Karpas-422 (cell line): ENCODE results near the gene PPA2. TPM values are rescaled to one million over a fixed set of nuclear protein-coding genes. Genes with fewer than 3 reads are reported as not detected.

Source experiments
- DNase-seq: peaks from one replicate; pipeline ENCODE4 v3.0.0-alpha.2; 2015
- H2AFZ ChIP-seq: fragments of 200-600 bp; sonication (generic); 2 replicates; pipeline ENCODE4 v1.6.1; 2014; ENCODE audit warnings: antibody characterized with exemption, low read length, mixed read lengths
- H3K27ac ChIP-seq: fragments of 200-600 bp; sonication (generic); 2 replicates; pipeline ENCODE4 v1.5.1; 2014; ENCODE audit warnings: mild to moderate bottlenecking, low read length, moderate library complexity
- H3K27me3 ChIP-seq: fragments of 200-600 bp; sonication (generic); 2 replicates; pipeline ENCODE4 v1.6.1; 2014; ENCODE audit warnings: low read length, mixed read lengths
- H3K36me3 ChIP-seq: fragments of 200-600 bp; sonication (generic); 2 replicates; pipeline ENCODE4 v1.6.1; 2014; ENCODE audit warnings: low read length, mixed read lengths; ENCODE audit not compliant: insufficient read depth
- H3K4me1 ChIP-seq: fragments of 200-600 bp; sonication (generic); 2 replicates; pipeline ENCODE4 v1.6.1; 2014; ENCODE audit warnings: mild to moderate bottlenecking, low read length, mixed read lengths
- H3K4me2 ChIP-seq: fragments of 200-600 bp; sonication (generic); 2 replicates; pipeline ENCODE4 v1.6.1; 2014; ENCODE audit warnings: low read length, low read depth, mild to moderate bottlenecking; ENCODE audit not compliant: poor library complexity, severe bottlenecking
- H3K4me3 ChIP-seq: fragments of 200-600 bp; sonication (generic); 2 replicates; pipeline ENCODE4 v1.5.1; 2014; ENCODE audit warnings: mild to moderate bottlenecking, antibody characterized with exemption, low read length, mixed read lengths
- H3K79me2 ChIP-seq: fragments of 200-600 bp; sonication (generic); 2 replicates; pipeline ENCODE4 v1.6.1; 2014; ENCODE audit warnings: mild to moderate bottlenecking, low read length, mixed read lengths
- H3K9ac ChIP-seq: fragments of 200-600 bp; sonication (generic); 2 replicates; pipeline ENCODE4 v1.6.0; 2014; ENCODE audit warnings: low read length
- H3K9me2 ChIP-seq: fragments of 200-600 bp; sonication (generic), shearing (Covaris generic); replicated peaks from 2 replicates; pipeline ENCODE4 v1.6.0; 2014; ENCODE audit warnings: mild to moderate bottlenecking, low read length, moderate library complexity; ENCODE audit not compliant: insufficient read depth
- H3K9me3 ChIP-seq: fragments of 300-700, 200-600 bp; sonication (generic); 2 replicates; pipeline ENCODE4 v1.6.1; 2014; ENCODE audit warnings: low read length, mixed read lengths
- H4K20me1 ChIP-seq: fragments of 200-600 bp; sonication (generic); 2 replicates; pipeline ENCODE4 v1.6.1; 2014; ENCODE audit warnings: mild to moderate bottlenecking, antibody characterized with exemption, low read length, low read depth; ENCODE audit not compliant: insufficient read depth
- total RNA-seq: library from RNA; depleted of rRNA; stranded (reverse); fragments of >200 nt; shearing (Covaris generic); gene quantifications from 2 replicates; pipeline ENCODE4 v1.2.3, GENCODE V29; 2014; ENCODE audit warnings: low replicate concordance

PPA2 gene
- total RNA-seq, 1 experiment from 2014 or later, result 176 TPM

DNA sequence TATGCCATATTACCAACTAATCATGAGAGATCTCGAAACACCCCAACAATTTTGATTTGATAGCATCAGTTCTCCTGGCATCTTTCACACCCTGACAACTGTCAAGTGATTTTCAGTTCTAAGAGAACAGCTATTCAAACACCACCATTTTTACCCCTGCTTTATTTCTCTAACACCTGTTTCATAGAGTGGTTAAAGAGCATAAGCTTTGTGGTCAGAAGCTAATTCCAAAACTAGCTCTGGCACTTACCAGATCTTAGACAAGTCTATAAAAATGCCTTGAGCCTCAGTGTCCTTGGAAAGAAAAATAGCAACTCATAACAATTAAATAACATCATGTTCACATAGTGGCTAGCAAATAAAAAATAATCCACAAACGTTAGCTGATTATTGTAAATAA lies 17.9 kb downstream of the PPA2 start:
- no peaks in the 10 kb centered on the region for H3K9me2 ChIP-seq
- no peak overlapping the region for H3K4me3 ChIP-seq
- H3K9me3 ChIP-seq, result no peaks in the 10 kb centered on the region
- H3K36me3 ChIP-seq, result peaks cover 34% of the 10 kb centered on the region
- no peak overlapping the region for H3K9ac ChIP-seq
- H3K27ac ChIP-seq, result no peak overlapping the region
- H3K4me2 ChIP-seq, result no peak overlapping the region
- DNase-seq, result no peak
- H3K27me3 ChIP-seq, result no peaks in the 10 kb centered on the region
- H2AFZ ChIP-seq, result no peak overlapping the region
- no peaks in the 10 kb centered on the region for H4K20me1 ChIP-seq
- H3K79me2 ChIP-seq, result peaks cover 92% of the 10 kb centered on the region
- peaks cover 13% of the 10 kb centered on the region for H3K4me1 ChIP-seq

- Histone ChIP-seq H3K9me3 (no peaks in the 10 kb centered on the region), H3K79me2 (peaks cover 88% of the 10 kb centered on the region), H3K9ac (no peak overlapping the region), H3K36me3 (peaks cover 34% of the 10 kb centered on the region), H2AFZ (no peak overlapping the region), H3K4me1 (peaks cover 13% of the 10 kb centered on the region), H3K9me2 (no peaks in the 10 kb centered on the region), H3K27ac (no peak overlapping the region), H3K4me3 (no peak overlapping the region), H4K20me1 (no peaks in the 10 kb centered on the region), H3K4me2 (no peak overlapping the region), H3K27me3 (no peaks in the 10 kb centered on the region)
- DNase-seq, result no peak
These were observed 18.7 kb downstream of the PPA2 start for GRCh38 chr4:105455182-105455581.

DNA sequence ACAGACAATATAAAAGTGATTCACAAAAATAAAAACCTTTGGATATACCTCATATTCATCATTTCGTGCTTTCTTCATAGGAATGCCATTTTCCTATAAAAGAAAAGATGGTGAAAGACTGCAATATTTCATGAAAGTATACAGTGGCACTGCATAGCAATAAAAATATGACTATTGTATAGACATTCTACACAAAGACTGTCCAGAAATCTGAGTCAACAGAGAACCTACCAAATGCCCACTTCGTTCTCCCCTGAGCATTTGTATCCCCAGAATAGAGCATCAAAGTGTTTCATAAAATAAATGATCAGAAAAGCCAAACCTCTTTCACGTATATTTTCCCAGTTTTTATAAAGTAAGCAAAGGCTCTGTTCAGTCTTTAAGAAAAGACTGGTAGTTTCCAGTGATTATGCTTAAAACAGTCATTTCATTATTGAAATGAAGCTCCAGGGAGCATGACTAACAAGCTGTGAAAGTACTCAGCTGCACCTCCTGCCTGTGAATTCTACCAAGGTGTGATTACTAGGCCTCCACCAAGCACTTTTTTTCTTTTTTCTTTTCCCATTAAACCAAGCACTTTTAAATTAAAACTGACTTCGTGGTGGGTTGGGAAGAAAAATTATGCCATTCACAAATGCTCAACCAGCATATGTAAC lies 20.2 kb downstream of the PPA2 start:
- Histone ChIP-seq H3K4me3 (no peak overlapping the region), H4K20me1 (no peaks in the 10 kb centered on the region)
- DNase-seq, result no peak

DNA sequence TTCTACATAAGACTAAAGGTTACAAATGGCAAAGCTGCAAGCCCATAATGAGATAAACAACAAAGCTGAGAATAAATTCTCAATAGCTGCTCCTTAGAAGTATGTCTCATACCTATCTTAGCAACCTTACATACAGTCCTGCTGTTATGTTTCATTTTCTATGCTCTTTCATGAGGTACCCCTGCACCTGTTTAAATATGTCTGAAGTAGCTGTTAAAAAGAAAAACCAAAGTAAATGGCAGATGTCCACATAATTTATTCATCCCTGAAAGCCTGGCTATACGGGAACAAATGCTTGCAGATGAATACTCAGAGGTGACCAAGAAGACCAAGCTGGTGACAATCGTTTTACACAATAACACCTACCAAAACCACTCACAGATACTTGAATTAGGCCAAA lies 22.5 kb downstream of the PPA2 start:
- Histone ChIP-seq H3K79me2 (peaks cover 63% of the 10 kb centered on the region), H3K27me3 (no peaks in the 10 kb centered on the region), H3K9ac (no peak overlapping the region), H3K27ac (no peak overlapping the region), H4K20me1 (no peaks in the 10 kb centered on the region), H3K9me3 (no peaks in the 10 kb centered on the region), H2AFZ (no peak overlapping the region), H3K36me3 (peaks cover 52% of the 10 kb centered on the region), H3K4me3 (no peak overlapping the region), H3K4me2 (no peak overlapping the region), H3K4me1 (peaks cover 13% of the 10 kb centered on the region), H3K9me2 (no peaks in the 10 kb centered on the region)
- no peak for DNase-seq

More for the DNA sequence above, 20.2 kb downstream of the PPA2 start:
- peaks cover 13% of the 10 kb centered on the region for H3K4me1 ChIP-seq
- H3K4me2 ChIP-seq, result no peak overlapping the region
- H3K9ac ChIP-seq, result no peak overlapping the region
- H3K9me3 ChIP-seq, result no peaks in the 10 kb centered on the region
- H3K27ac ChIP-seq, result no peak overlapping the region
- no peaks in the 10 kb centered on the region for H3K27me3 ChIP-seq
- no peak overlapping the region for H2AFZ ChIP-seq
- H3K9me2 ChIP-seq, result no peaks in the 10 kb centered on the region
- H3K79me2 ChIP-seq, result peaks cover 77% of the 10 kb centered on the region
- peaks cover 34% of the 10 kb centered on the region for H3K36me3 ChIP-seq

- H4K20me1 ChIP-seq, result no peaks in the 10 kb centered on the region
- peaks cover 5% of the 10 kb centered on the region; the same call in 1 of the 2 replicates for H3K4me1 ChIP-seq
- H3K4me2 ChIP-seq, result no peak overlapping the region
- DNase-seq, result no peak
- no peak overlapping the region for H3K9ac ChIP-seq
- H3K79me2 ChIP-seq, result peaks cover 31% of the 10 kb centered on the region
- no peak overlapping the region for H2AFZ ChIP-seq
- H3K27ac ChIP-seq, result no peak overlapping the region
- no peak overlapping the region for H3K4me3 ChIP-seq
- no peaks in the 10 kb centered on the region for H3K27me3 ChIP-seq
- H3K9me2 ChIP-seq, result no peaks in the 10 kb centered on the region
- H3K36me3 ChIP-seq, result peaks cover 88% of the 10 kb centered on the region
- peaks cover 4% of the 10 kb centered on the region; the same call in 1 of the 2 replicates for H3K9me3 ChIP-seq
These were observed 33.0 kb downstream of the PPA2 start for GRCh38 chr4:105440890-105441289.

DNA sequence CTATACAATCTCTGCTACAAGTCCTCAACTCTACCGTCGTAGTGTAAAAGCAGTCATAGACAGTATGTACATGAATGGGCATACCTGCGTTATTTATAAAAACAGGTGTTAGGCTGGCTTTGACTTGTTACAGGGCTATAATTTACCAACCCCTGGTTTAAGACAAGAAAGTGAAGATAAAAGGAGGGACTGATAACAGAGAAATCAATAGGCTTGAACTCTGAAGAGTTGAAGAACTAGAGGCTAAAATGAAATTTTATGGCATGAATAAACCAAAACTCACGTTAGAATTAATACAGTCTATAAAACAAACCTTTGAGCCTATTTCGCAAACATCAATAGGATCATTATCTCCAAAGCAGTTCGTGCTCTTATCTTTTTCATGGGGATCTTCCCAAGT lies 36.2 kb downstream of the PPA2 start:
- peaks cover 38% of the 10 kb centered on the region for H3K79me2 ChIP-seq
- H3K27me3 ChIP-seq, result no peaks in the 10 kb centered on the region
- H3K4me3 ChIP-seq, result no peak overlapping the region
- H4K20me1 ChIP-seq, result no peaks in the 10 kb centered on the region
- H3K9me3 ChIP-seq, result peaks cover 7% of the 10 kb centered on the region; the same call in 1 of the 2 replicates
- DNase-seq, result no peak
- no peak overlapping the region for H3K27ac ChIP-seq
- no peak overlapping the region for H2AFZ ChIP-seq
- H3K4me1 ChIP-seq, result no peaks in the 10 kb centered on the region
- no peak overlapping the region for H3K4me2 ChIP-seq
- no peak overlapping the region for H3K9ac ChIP-seq
- H3K9me2 ChIP-seq, result no peaks in the 10 kb centered on the region
- H3K36me3 ChIP-seq, result peaks cover 90% of the 10 kb centered on the region

GRCh38 chr4:105436414-105436813 lies 37.4 kb downstream of the PPA2 start:
- H3K4me2 ChIP-seq, result no peak overlapping the region
- H3K27ac ChIP-seq, result no peak overlapping the region
- no peak overlapping the region for H3K9ac ChIP-seq
- peaks cover 89% of the 10 kb centered on the region for H3K36me3 ChIP-seq
- no peak overlapping the region for H3K4me3 ChIP-seq
- no peak overlapping the region for H2AFZ ChIP-seq
- H3K27me3 ChIP-seq, result no peaks in the 10 kb centered on the region
- DNase-seq, result no peak
- no peaks in the 10 kb centered on the region for H3K9me2 ChIP-seq
- H4K20me1 ChIP-seq, result no peaks in the 10 kb centered on the region
- no peaks in the 10 kb centered on the region for H3K4me1 ChIP-seq
- H3K79me2 ChIP-seq, result peaks cover 36% of the 10 kb centered on the region
- H3K9me3 ChIP-seq, result peaks cover 7% of the 10 kb centered on the region; the same call in 1 of the 2 replicates

GRCh38 chr4:105434940-105435339 lies 38.9 kb downstream of the PPA2 start:
- H3K9ac ChIP-seq, result no peak overlapping the region
- H3K36me3 ChIP-seq, result peaks cover 87% of the 10 kb centered on the region
- no peak overlapping the region for H3K27ac ChIP-seq
- no peak overlapping the region for H3K4me3 ChIP-seq
- H4K20me1 ChIP-seq, result no peaks in the 10 kb centered on the region
- H3K27me3 ChIP-seq, result no peaks in the 10 kb centered on the region
- no peaks in the 10 kb centered on the region for H3K9me2 ChIP-seq
- no peak for DNase-seq
- H3K4me2 ChIP-seq, result no peak overlapping the region
- H3K79me2 ChIP-seq, result peaks cover 30% of the 10 kb centered on the region
- H3K9me3 ChIP-seq, result peaks cover 7% of the 10 kb centered on the region; the same call in 1 of the 2 replicates
- H2AFZ ChIP-seq, result no peak overlapping the region
- no peaks in the 10 kb centered on the region for H3K4me1 ChIP-seq
